Hematopoietic multipotent progenitor cell treated with erythropoietin and hydrocortisone succinate and interleukin-3 and kit ligand, for 17 days (in vitro differentiated cells): Measurements from ENCODE around the gene TBC1D1.

Source experiments
- DNase-seq: peaks from one replicate; pipeline ENCODE4 v3.0.0-alpha.2; 2015; ENCODE audit warnings: low spot score

The TBC1D1 gene

DNA sequence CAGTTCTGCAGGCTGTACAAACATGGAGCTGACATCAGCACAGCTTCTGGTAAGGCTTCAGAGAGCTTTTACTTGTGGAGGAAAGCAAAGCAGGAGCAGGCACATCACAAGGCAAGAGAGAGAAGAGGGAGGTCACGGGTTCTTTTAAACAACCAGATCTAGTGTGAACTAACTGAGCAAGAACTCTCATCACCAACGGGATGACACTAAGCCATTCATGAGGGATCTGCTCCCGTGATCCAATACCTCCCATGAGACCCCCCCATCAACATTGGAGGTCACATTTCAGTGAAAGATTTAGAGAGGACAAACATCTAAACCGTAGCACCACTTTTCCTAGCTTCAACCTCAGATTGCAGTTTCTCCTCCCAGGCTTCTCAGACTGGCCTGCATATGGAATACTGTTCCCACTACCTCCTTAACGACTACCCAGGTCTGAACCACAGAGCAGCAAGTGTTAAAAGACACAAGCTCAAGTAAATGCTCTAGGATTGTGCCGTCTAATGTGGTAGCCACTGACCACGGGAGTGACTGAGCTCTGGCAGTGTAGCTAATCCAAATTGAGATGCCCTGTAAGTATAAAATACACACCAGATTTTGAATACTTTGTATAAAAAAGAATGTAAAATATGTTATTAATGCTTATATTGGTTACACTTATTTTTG is 262.0 kb downstream of the TBC1D1 start:
- no peak for DNase-seq

DNA sequence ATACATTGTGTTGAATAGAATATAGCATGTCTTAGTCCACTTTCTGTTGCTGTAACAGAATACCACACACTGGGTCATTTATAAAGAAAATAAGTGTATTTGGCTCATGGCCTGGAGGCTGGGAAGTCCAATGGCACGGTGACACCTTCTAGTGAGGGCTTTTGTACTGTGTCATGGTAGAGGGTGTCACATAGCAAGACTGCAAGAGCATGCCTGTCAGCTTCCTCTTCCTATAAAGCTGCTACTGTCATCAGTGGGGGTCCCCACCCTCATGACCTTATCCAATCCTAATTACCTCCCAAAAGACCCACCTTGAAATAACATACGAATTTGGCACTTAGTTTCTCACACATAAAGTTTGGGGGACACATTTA is 262.5 kb downstream of the TBC1D1 start:
- no peak for DNase-seq

DNA sequence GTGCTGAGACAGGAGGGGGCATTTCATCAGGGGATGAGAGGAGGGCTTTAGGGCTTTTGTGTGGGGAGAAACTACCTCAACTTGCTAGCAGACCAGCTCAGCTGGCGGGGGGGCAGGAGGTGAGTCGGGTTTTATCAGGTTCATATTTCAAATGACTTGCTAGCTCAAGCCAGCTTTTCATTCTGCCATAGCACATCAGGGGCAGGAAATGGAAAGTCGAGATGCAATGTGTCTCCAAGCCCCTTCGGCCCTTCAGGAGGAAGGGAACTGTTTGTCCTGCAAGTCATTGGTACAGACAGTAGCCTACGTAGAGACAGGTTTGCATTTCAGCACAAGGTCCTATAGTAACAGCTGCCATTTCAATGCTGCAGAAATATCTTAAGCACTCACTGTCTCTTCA is 263.4 kb downstream of the TBC1D1 start:
- DNase-seq, result no peak

DNA sequence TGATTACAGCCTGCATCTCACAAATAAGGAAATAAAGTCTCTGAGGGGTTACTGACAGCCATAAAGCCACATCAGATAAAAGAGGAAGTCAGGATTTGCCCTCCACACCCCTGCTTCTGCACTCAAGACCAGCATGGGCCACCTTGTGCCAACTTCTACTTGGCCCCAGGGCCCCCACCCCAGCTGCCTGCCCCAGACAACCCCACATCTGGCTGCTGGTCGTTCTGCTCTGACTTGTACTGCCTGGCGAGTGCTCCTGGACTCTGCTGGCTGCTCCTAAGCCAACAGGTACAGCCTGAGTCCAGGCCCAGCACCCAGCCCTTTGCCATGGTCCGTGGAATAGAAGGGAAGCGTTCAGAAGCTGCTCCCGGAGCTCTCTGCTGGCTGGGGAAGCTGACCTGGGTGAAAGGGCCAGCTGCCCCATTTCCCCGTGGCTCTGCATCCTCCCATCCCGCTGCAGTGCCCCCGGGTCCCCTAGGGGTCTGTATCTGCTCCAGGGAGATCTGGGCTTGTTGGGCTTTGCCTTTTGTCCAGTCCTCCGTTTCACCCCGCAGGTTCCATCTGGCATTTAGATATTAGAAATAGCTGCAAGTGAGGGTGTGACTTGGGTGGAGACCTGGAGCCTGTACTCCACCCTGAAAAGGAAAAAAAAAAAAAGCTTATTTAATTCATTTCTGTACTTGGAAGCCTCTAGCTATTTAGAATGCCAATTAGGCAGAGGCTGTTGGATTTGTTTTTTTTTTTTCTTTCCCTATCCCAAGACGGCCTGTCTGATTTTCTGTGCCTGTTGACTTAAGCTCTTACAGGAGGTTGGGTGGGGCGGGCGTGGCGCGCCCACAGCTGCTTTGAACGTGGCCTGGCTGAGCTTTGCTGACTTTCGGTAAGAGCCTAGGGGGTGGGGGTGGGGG is 264.1 kb downstream of the TBC1D1 start:
- DNase-seq, result peak; percentile 50

DNA sequence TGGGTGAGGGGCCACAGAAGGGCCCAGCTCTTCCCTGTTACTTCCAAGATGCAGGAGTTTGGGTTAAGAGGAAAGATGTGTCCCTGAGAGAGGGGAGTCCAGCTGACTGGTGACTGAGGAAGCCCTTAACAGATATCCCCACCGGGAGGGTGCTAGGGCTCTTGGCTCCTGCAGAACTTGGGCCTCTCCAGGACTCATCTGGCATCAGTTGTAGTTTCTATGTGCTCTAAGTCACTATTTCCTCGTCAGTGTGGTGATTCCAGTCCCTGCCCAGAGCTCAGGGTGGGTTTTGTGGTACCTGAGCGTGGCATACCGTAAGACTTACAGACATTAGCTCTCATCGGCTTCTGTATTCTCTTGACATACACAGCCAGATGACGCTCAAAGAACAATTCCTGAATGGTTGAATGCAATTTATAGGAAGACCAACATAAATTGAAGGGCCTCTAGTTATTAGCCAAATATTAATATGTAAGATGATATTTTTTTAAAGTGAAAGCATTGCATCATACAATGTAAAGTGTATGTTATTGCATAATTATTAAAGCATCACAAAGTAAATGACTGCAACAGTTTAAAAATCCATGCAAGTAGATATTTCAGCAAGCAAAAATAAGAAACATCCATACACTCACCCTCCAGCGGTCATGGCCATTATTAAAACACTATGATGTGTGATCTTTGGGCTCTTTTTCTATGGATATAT is 264.9 kb downstream of the TBC1D1 start:
- no peak for DNase-seq

DNA sequence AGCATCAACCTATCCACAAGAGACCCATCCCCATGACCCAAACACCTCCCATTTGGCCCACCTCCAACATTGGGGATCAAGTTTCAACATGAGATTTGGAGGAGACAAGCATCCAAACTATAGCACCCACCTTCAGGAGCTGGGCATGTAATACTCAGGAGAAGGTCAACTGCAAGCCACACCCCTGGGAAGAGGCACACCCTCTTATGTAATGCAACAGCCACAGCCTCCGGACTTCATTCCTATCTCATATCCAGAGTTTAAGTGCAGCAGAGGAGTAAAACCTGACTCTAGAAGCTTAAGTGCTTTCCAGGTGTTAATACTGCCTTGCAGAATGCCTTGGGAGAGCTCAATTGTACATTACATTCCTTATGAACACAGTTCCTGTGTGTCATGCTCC is 266.7 kb downstream of the TBC1D1 start:
- DNase-seq, result peak; percentile 19

DNA sequence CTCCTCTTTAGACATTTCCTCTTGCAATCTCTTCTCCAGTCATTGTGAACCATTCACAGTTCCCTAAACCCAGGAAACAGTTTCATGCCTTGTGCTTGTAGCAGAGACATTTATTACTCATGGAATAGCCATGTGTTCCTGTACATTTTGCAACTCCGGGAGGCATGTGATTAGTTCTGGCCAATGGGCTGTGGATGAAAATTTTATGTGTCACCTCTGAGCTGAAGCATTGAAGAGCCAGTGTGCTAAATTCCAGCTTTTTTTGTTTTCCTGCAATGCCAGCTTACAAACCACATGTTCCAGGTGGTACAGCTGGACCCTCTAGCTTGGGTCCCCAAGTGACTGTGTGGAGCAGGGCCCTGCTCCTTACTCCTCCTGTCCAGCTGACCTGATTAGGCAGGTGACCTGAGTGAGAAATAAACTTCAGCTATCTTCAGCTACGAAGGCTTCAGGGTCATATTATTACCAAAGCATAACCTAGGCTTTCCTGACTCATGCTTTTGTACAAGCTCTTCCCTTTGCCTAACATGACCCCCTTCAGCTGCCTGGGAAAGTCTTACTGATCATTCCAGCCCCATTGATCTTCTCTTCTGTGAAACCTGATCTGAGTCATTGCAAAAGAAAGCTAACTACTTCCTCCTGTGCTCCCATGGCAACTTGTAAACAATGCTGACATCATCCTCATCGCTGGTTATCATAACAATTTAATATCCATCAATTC is 269.8 kb downstream of the TBC1D1 start:
- no peak for DNase-seq

DNA sequence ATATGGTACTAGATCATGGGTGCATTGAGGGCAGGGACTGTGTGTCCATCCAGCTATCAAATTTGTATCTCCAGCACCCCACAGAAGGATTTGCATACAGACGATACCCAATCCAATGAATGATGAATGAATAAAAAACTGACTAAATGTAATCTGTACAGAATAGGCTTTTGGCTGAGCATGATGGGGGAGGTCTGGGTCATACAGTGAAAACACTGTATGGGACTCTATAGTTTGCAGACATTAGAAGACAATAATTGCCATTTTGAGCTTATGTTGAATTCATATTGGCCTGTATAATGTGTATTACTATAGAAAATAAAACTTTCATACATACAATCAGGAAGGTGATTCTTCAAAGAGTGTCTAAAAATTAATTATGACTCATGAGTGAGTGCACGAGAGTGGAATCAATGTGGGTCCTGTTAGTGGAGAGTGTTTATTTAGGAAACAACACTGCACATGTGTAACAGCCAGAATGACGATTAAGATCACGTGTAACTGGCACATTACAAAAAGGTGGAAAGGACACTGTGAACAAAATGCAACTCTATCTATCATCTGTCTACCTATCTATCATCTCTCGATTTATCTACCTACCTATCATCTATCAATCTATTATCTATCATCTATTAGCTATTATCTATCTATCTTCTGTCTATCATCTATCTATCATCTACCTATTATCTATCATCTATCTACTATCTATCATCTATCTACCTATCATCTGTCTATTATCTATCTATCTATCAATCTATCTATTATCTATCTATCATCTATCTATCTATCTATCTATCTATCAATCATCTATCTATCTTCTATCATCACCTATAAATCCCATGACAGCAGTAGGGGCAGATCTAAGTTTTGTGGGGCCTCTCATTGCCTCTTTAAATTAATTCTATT is 270.6 kb downstream of the TBC1D1 start:
- DNase-seq, result no peak

DNA sequence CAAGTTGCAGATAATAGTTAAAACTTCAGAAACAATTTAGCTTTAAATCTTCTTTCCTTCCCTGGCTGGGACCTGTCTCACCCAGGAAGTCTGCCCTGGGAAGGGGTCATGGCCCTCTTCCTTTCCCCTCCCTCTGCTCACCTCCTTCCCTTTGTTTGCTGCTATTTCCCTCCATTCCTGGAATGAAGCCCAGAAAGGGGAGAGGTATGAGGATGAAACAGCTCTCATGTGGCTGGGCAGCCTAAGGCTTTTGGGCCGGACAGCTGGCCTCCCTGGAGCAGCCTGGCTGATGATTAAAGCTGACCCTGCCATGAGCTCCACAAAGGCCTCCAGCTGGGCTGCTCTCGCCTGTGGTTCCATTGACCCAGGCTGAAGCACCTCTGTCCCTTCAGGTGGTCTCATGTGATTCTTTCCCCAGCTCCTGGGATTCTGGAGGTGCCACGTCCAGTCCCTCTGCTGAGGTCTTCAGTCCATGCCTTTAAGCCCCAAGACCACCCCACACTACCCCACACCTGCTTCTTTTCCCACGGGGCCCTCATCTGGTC is 271.4 kb downstream of the TBC1D1 start:
- no peak for DNase-seq

DNA sequence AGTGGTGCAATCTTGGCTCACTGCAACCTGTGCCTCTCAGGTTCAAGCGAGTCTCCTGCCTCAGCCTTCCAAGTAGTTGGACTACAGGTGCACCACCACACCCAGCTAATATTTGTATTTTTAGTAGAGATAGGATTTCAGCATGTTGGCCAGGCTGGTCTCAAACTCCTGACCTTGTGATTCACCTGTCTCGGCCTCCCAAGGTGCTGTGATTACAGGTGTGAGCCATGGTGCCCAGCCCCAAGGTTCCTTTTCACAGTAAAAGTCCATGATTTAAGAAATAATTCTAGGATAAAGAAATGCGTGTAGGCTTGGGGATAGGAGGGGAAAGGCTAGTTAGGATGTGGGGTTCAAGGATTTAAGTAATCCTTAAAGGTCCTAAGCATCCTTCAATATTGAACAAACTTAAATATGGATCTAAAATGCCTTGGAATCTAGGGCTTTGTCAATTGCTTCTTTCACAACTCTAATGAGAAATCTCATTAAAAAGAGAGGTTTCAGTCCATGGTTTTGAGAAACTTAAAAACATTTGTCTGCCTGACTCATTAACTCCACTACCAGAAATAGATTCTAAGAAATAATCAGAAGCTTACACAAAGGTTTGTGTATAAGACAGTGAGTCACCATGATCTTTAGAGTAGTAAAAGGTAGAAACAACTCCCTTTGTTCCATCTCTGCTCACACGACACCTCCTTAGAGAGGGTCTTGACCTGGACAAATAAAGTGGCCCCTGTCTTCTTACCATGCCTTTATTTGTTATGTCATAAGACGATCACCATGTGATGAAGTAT is 272.5 kb downstream of the TBC1D1 start:
- DNase-seq, result no peak

DNA sequence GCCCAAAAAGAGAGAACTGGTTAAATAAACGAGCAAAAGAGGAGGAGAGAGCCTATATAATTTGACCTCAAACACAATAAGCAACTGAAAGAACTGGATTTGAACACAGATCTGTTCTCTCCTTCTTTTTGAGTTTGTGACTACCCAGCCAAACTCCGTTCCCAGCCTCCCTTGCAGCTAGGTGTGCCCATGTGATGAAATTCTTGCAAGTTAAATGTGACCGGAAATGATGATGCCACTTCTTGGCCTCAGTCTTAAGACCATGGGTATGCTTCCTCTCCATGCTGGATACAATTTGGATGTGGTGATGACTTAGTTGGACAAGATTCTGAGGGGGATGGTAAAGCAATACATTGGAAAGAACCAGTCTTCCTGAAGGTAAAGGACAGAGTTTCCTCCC is 273.5 kb downstream of the TBC1D1 start:
- no peak for DNase-seq

DNA sequence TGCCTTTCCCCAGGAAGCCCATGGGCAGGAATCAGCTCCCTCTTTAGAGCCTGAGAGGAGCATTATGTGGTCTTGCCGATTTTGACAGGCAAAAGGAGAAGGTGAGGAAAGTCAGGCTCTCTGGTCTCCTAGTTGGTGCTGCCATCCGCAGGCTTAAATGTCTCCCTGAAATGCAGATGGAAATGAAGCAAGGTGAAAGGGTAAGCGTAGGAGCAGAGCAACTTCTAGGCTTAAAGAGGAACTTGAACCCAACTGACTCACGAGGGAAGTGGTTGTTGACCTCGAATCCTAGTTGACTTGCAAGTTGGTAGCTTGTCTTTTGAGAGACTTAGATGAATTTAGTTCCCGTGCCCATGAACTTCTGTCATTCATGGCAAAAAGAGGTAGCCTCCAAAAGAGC is 275.2 kb downstream of the TBC1D1 start:
- no peak for DNase-seq

DNA sequence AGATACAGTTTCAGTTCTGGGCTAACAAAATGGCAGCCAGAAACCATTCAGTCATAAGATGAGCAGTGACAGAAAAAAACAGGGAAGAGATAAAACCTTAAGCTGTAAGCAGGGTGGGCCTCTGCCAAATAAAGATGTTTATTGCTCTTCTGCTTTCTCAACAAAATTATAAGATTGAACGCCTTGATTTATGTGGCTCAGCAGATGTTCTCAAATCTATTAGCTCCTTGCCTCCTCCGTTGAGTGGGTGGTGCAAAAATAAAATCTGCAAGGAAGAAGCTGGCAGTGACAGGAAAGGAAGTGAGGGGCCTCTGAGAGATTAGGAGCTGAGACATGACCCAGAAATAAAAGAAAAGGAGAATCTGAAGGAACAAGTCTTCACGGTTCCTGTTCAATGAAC is 275.9 kb downstream of the TBC1D1 start:
- DNase-seq, result no peak

DNA sequence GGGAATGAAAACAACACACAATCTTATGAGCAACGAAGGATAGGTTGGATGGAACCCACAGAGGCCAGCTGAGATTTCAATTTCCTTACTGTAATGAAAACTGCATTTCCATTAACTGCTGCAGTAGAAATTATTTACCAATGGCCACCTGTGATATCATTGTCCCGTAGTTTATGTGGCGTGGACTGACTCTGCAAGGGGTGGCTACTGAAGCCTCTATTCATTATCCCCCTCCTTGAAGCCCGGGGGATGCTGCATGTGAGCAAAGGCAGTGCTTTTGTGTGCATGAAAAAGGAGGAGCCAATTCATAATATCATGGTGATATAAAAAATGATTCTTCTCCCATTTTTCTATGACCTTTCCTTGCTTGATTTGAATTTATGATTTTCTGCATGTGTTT is 277.1 kb downstream of the TBC1D1 start:
- no peak for DNase-seq

DNA sequence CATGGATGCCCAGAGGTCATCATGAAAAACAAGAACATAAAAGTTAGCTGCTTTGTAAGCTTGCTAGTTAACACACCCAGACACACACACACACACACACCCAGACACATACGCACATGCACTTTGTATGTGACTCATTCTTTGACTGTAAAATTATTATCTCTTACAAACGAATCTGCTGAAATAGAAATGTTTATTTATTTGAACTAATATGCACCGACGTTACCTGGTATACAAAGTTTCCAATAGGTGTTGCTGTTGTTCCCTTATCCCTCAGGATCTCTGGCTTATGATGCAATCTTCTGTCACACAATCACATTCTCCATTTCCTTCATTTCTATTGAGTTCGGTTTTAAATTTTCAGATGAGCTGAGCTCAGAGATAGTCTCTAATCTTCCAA is 278.6 kb downstream of the TBC1D1 start:
- DNase-seq, result no peak

DNA sequence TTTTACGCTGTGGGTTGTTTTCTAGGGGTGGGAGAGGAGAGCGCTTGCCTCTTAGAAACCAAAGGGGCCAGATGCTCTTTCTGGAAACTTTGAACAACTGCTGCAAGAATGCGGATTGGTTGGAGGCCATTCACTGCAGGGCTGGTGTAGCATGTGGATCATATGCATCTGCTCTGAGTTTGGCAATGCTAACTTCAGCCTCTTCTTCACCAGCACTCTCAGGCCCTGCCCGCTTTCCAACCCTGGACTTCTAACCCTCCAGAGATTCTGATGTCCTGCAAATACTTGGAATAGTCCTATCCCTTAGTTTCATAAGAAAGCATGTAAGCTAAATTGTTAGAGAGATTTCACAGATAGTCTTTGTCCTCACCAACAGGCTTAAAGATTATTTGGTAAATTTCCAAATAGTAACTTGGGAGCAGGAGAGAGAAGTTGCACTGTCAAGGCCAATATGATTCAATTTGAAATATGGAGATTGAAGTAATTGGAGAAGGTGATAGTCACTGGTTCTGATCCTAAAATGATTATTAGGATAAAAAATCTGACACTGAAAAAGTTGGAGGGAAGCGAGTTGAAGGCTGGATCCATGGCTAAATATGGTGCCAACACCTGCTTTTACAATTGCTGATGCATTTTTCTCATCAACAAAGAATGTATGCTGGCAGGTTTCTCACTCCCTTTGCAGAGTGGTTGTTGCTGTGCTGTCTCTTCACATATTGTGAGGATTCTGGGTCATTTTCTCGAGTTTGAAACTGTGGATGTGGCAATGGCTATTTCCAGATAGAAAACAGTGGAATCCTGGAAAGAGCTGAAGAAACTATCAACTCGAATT is 279.7 kb downstream of the TBC1D1 start:
- DNase-seq, result no peak

DNA sequence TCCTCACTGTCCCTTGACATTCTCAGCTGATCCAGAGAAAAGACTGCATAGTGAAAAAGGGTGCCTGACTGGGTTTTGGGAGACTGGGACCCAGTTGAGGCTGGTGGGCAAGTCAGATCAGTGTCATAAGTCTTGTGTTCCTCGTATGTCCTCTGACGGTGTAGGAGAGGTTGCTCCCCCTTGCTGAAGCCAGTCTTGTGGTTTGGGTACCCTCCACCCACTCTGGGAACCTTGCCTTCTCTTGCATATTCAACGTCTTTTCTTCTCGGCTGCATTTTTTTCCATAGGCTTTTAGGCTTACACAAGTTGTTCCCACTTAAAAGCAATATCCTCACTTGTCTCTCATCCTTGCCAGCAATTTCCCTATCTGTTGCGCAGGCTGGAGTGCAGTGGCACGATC is 281.2 kb downstream of the TBC1D1 start:
- DNase-seq, result no peak

DNA sequence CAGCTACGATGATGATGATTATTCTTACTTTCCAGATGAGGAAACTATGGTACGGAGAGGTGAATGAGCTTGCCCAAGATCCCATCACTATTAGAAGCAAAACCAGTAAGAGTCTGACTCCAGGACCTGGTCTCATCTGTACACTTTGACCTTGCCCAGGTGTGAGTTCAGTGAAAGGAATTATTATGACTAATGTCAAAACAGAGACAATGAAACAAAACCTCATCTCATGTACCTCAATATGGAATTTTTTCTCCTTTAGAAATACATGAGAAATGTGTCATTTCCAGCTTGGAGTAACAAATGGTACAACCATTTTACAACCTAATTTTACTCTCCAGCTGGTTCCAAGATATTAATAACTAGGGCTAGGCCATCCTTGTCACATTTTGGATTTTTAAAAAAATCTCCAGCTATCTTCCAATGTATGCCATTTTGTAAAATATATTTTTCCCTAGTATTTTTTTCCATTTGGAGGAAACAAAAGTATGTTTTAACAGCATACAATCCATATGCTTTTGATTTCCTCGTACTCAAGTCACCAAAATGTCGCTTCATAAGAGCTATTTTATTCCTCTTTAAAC is 283.1 kb downstream of the TBC1D1 start:
- no peak for DNase-seq

DNA sequence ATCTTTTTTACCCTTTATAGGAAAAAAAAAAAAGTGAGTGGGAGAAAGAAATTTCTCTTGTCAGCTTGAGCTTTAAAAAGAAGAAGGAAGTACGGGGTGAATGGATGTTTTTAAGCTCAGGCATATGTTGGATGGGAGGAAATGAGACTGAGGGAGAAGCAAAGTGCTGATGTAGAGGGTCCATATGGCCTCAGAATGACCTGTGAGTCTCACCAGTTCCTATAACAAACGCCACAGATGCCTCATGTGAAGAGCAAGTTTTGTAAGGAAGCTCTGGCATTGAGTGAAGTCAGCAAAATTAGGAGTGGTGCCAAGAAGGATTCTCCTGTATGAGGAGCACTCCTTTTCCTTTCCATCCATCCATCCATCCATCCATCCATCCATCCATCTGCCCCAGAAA is 283.9 kb downstream of the TBC1D1 start:
- DNase-seq, result no peak
